AG04450 (cell line): ENCODE data around the gene WDR11. TPM values are rescaled to one million over a fixed set of nuclear protein-coding genes. Genes with fewer than 3 reads are reported as not detected.

Experiments
- CTCF ChIA-PET: fragments of 300-600, 350-600 bp; formaldehyde crosslinking; extraction: SDS; loops from one replicate; lab custom pipeline; 2022; ENCODE audit warnings: antibody characterized with exemption, inconsistent platforms; lab: Charles Lee
- POLR2A ChIA-PET: fragments of 350-600 bp; formaldehyde crosslinking; extraction: SDS; loops from one replicate; lab custom pipeline; 2021; ENCODE audit warnings: antibody characterized with exemption, inconsistent platforms; lab: Yijun Ruan, JAX
- DNase-seq: peaks from one replicate; pipeline ENCODE4 v3.0.0-alpha.2; 2011; ENCODE audit warnings: low read depth, low spot score
- H3K27ac ChIP-seq: one replicate; pipeline ENCODE4 v1.5.1; 2012; ENCODE audit warnings: low read depth, low read length, control low read depth
- H3K27me3 ChIP-seq: one replicate; pipeline ENCODE4 v1.6.0; 2012; ENCODE audit warnings: low read length; ENCODE audit not compliant: control insufficient read depth, insufficient read depth
- H3K4me3 ChIP-seq: 2 replicates; pipeline ENCODE4 v1.5.1; 2011; ENCODE audit warnings: mild to moderate bottlenecking, low read depth, low read length, control low read depth
- H3K9me3 ChIP-seq: 2 replicates; pipeline ENCODE4 v1.5.1; 2012; ENCODE audit warnings: low read length; ENCODE audit not compliant: control insufficient read depth, insufficient read depth
- CTCF ChIP-seq: IDR thresholded peaks from 2 replicates; pipeline ENCODE4 v1.5.1; 2011; ENCODE audit warnings: low read depth, low read length, control low read depth, inconsistent platforms
- polyA plus RNA-seq: library from polyadenylated mRNA; depleted of rRNA; stranded (reverse); fragments of >200 nt; gene quantifications from 2 replicates; pipeline ENCODE4 v1.2.3, GENCODE V29; 2011

WDR11 gene
- polyA plus RNA-seq, 1 experiment: 86.3 TPM

- ChIA-PET CTCF (no interaction called here), POLR2A (no interaction called here)
- Histone ChIP-seq H3K27ac (no peak overlapping the region), H3K4me3 (no peak overlapping the region), H3K27me3 (no peaks in the 10 kb centered on the region), H3K9me3 (no peaks in the 10 kb centered on the region)
- TF ChIP-seq CTCF: no peak
- no peak for DNase-seq
Observed at GRCh38 chr10:120819366-120819765, 31.8 kb upstream of the WDR11 start.

- no peaks in the 10 kb centered on the region for H3K9me3 ChIP-seq
- no peaks in the 10 kb centered on the region for H3K27me3 ChIP-seq
- CTCF ChIA-PET: no interaction called here
- TF ChIP-seq CTCF: no peak
- H3K27ac ChIP-seq: no peak overlapping the region
- H3K4me3 ChIP-seq: no peak overlapping the region
- POLR2A ChIA-PET: no interaction called here
- no peak for DNase-seq
Observed at GRCh38 chr10:120823266-120823665, 27.9 kb upstream of the WDR11 start.

- Histone ChIP-seq H3K9me3 (no peaks in the 10 kb centered on the region), H3K27ac (no peak overlapping the region), H3K4me3 (no peak overlapping the region), H3K27me3 (no peaks in the 10 kb centered on the region)
- DNase-seq: no peak
- TF ChIP-seq CTCF: peak; percentile 14; the same call in 1 of the 2 replicates
- ChIA-PET POLR2A (no interaction called here), CTCF (no interaction called here)
Observed at GRCh38 chr10:120824881-120825309, 26.3 kb upstream of the WDR11 start.

GRCh38 chr10:120825878-120826769 lies 25.0 kb upstream of the WDR11 start:
- CTCF ChIA-PET: no interaction called here
- H3K27ac ChIP-seq: no peak overlapping the region
- H3K9me3 ChIP-seq: no peaks in the 10 kb centered on the region
- POLR2A ChIA-PET: no interaction called here
- no peaks in the 10 kb centered on the region for H3K27me3 ChIP-seq
- TF ChIP-seq CTCF: no peak
- no peak for DNase-seq
- H3K4me3 ChIP-seq: no peak overlapping the region

GRCh38 chr10:120827251-120827875 lies 23.8 kb upstream of the WDR11 start:
- no peaks in the 10 kb centered on the region for H3K27me3 ChIP-seq
- no peak overlapping the region for H3K4me3 ChIP-seq
- POLR2A ChIA-PET: no interaction called here
- CTCF ChIA-PET: no interaction called here
- no peak overlapping the region for H3K27ac ChIP-seq
- no peaks in the 10 kb centered on the region for H3K9me3 ChIP-seq
- DNase-seq: no peak
- TF ChIP-seq CTCF: no peak
